Fibroblast of skin of scalp (primary cell): Measurements from ENCODE around the gene CSNK1G3.

Experiments used
- DNase-seq: peaks from one replicate; pipeline ENCODE4 v3.0.0-alpha.2; 2013

CSNK1G3 gene

GRCh38 chr5:123651234-123651633, 139.3 kb downstream of the CSNK1G3 start:
- DNase-seq: no peak

DNA sequence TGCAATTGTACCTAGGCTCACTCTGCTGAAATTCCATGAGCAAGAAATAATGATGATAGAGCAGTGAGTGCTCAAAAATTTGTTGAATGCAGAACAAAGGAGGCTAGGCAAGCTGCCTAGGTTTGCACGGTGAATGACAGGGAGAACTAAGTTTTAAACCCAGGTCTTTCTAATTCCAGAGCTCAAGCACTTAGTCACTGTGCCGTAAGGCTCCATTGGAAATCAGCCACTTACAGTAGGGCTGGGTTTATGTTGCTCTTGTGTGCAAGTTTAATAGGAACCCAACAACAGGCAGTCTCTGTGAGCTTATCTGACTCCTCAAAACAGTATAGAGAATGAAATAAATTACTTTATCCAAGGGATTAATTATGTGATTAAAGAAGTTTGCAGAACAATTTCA, 147.0 kb downstream of the CSNK1G3 start:
- no peak for DNase-seq

DNA sequence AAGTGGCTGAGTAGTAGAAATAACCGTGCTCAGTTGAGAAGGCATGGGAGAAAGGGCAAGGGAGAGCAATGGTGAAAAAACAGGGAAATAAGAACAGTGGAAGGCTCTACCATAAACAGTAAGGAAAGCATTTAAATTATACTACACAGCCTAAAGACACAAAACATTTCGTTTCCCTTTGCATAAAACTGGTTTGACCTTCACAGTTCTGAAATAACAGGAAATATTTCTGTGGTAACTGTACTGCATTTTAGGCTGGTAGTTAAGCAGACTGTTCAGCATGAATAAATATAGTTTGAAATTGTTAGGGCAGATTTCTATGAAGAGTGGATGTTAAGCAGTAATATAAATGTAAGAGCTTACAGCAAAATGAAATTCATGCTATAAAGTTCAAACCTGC, 147.5 kb downstream of the CSNK1G3 start:
- DNase-seq: peak; percentile 18

GRCh38 chr5:123664961-123665360, 153.0 kb downstream of the CSNK1G3 start:
- DNase-seq: no peak

DNA sequence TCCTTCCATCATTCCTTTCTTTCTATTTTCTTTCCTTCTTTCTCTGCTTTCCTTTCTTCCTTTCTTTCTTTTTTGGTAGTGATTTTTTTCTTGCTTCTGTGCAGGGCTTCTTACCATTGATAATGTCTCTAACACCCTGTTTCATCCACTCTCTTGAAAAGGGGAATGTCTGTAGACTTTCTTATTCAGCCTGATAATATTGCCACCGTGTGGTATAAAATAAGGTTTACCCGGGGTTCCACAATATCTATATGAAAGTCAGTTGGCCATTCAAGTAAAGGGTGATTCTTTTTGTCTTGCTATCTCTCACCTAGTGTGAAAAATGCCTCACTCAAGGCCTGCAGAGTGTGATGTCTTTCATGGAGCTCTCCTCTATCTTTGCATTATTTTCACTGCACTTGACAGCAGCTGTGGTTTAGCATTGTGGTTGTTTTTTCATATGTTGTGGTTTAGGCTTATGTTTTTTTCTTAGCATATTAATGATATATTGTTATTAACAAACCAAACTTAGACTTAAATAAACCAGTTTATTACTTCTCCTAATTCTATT, 153.9 kb downstream of the CSNK1G3 start:
- DNase-seq: no peak
